DOHH2 (cell line): ENCODE data around the gene AMFR.

Experiments used
- CTCF ChIP-seq: fragments of 200-600 bp; sonication (generic); IDR thresholded peaks from one replicate; pipeline ENCODE4 v1.5.1; 2014; ENCODE audit warnings: antibody characterized with exemption, mild to moderate bottlenecking, low read depth, low read length; ENCODE audit not compliant: poor library complexity, severe bottlenecking
- EZH2phosphoT487 ChIP-seq: fragments of 200-600 bp; sonication (generic); IDR thresholded peaks from 2 replicates; pipeline ENCODE4 v1.6.1; 2017; ENCODE audit warnings: borderline replicate concordance, mild to moderate bottlenecking, antibody characterized with exemption, low read length, moderate library complexity, mixed read lengths

- TF ChIP-seq CTCF (no peak), EZH2phosphoT487 (no peak)
These were observed 69.5 kb downstream of the AMFR start for GRCh38 chr16:56355786-56356275.
